OCI-LY1 (cell line): ENCODE measurements around the gene INO80E.

Experiments used
- H2AFZ ChIP-seq: fragments of 200-600 bp; sonication (generic), shearing (Covaris generic); 2 replicates; pipeline ENCODE4 v1.6.0; 2014; ENCODE audit warnings: antibody characterized with exemption, mild to moderate bottlenecking, low read length
- H3F3A ChIP-seq: fragments of 200-600 bp; sonication (generic), shearing (Covaris generic); 2 replicates; pipeline ENCODE4 v1.6.0; 2014; ENCODE audit warnings: mild to moderate bottlenecking, antibody characterized with exemption, low read length, moderate library complexity; ENCODE audit not compliant: insufficient read depth
- H3K27ac ChIP-seq: fragments of 200-600 bp; sonication (generic); 2 replicates; pipeline ENCODE4 v1.5.1; 2014; ENCODE audit warnings: low read length, mixed run types, mild to moderate bottlenecking, low read depth; ENCODE audit not compliant: poor library complexity, severe bottlenecking
- H3K27me3 ChIP-seq: fragments of 200-600 bp; sonication (generic); 2 replicates; pipeline ENCODE4 v1.6.0; 2014; ENCODE audit warnings: antibody characterized with exemption, mild to moderate bottlenecking, low read length, moderate library complexity; ENCODE audit not compliant: insufficient read depth
- H3K36me3 ChIP-seq: fragments of 200-600 bp; sonication (generic); 2 replicates; pipeline ENCODE4 v1.6.1; 2014; ENCODE audit warnings: mild to moderate bottlenecking, antibody characterized with exemption, low read length, moderate library complexity, mixed read lengths; ENCODE audit not compliant: insufficient read depth
- H3K4me1 ChIP-seq: fragments of 200-600 bp; sonication (generic); 2 replicates; pipeline ENCODE4 v1.5.1; 2014; ENCODE audit warnings: mild to moderate bottlenecking, low read length, moderate library complexity; ENCODE audit not compliant: insufficient read depth, severe bottlenecking
- H3K4me2 ChIP-seq: fragments of 200-600 bp; sonication (generic), shearing (Covaris generic); 2 replicates; pipeline ENCODE4 v1.6.1; 2014; ENCODE audit warnings: low read length
- H3K4me3 ChIP-seq: fragments of 200-600 bp; sonication (generic); 2 replicates; pipeline ENCODE4 v1.5.1; 2014; ENCODE audit warnings: low read length, low read depth, mild to moderate bottlenecking, mixed read lengths; ENCODE audit not compliant: poor library complexity, severe bottlenecking
- H3K79me2 ChIP-seq: fragments of 200-600 bp; shearing (Covaris generic); 2 replicates; pipeline ENCODE4 v1.6.1; 2016; ENCODE audit warnings: mixed run types, low read length, mixed read lengths; ENCODE audit not compliant: insufficient read depth
- H3K9ac ChIP-seq: fragments of 200-600 bp; sonication (generic), shearing (Covaris generic); 2 replicates; pipeline ENCODE4 v1.6.1; 2014; ENCODE audit warnings: mild to moderate bottlenecking, low read length, mixed read lengths
- H3K9me2 ChIP-seq: fragments of 200-600 bp; sonication (generic), shearing (Covaris generic); 2 replicates; pipeline ENCODE4 v1.6.1; 2014; ENCODE audit warnings: low read depth, mild to moderate bottlenecking, low read length, mixed read lengths
- H3K9me3 ChIP-seq: fragments of 200-600 bp; shearing (Covaris generic); 2 replicates; pipeline ENCODE4 v1.6.1; 2014; ENCODE audit warnings: low read length, mixed read lengths
- H4K20me1 ChIP-seq: fragments of 200-600 bp; sonication (generic), shearing (Covaris generic); 2 replicates; pipeline ENCODE4 v1.6.0; 2016; ENCODE audit warnings: mild to moderate bottlenecking, low read length; ENCODE audit not compliant: insufficient read depth
- CTCF ChIP-seq: fragments of 200-600 bp; sonication (generic), shearing (Covaris generic); IDR thresholded peaks from 2 replicates; pipeline ENCODE4 v1.5.1; 2017; ENCODE audit warnings: mild to moderate bottlenecking, antibody characterized with exemption, low read length, moderate library complexity, mixed read lengths
- EZH2 ChIP-seq: fragments of 200-600 bp; sonication (generic), shearing (Covaris generic); IDR thresholded peaks from 2 replicates; pipeline ENCODE4 v1.8.0; 2017; ENCODE audit warnings: borderline replicate concordance, mixed run types, mild to moderate bottlenecking, antibody characterized with exemption, low read length, moderate library complexity, mixed read lengths

The INO80E gene

DNA sequence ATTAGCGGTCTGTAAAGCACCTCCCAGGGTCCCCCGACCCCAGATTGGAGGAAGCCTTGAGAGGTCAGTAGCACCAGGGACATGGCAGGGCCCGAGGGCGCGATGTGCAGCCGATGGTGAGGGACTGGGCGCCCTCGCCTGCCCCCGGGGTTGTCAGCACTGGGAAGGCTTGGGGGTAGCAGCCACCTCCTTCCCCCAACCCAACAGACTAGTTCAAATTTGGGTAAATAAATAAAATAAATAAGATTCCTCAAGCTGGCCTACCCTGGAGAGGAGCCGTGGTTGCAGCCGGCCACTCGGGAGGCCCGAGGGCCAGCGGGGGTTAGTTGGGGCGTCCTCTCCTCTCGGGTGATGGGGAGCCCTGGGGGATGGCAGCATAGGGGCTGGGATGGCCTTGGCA, 28.4 kb downstream of the INO80E start:
- H3K9ac ChIP-seq, result no peak overlapping the region
- H3K27me3 ChIP-seq, result peaks cover 12% of the 10 kb centered on the region; the same call in 1 of the 2 replicates
- H3K9me3 ChIP-seq, result no peaks in the 10 kb centered on the region
- H3K27ac ChIP-seq, result no peak overlapping the region
- no peaks in the 10 kb centered on the region for H3K9me2 ChIP-seq
- H3K4me2 ChIP-seq, result no peak overlapping the region
- H3K36me3 ChIP-seq, result no peaks in the 10 kb centered on the region
- no peaks in the 10 kb centered on the region for H4K20me1 ChIP-seq
- TF ChIP-seq EZH2 (no peak), CTCF (no peak)
- no peak overlapping the region for H3K4me3 ChIP-seq
- H3K4me1 ChIP-seq, result peaks cover 5% of the 10 kb centered on the region
- no peak overlapping the region for H2AFZ ChIP-seq
- H3F3A ChIP-seq, result no peaks in the 10 kb centered on the region
- H3K79me2 ChIP-seq, result no peaks in the 10 kb centered on the region

DNA sequence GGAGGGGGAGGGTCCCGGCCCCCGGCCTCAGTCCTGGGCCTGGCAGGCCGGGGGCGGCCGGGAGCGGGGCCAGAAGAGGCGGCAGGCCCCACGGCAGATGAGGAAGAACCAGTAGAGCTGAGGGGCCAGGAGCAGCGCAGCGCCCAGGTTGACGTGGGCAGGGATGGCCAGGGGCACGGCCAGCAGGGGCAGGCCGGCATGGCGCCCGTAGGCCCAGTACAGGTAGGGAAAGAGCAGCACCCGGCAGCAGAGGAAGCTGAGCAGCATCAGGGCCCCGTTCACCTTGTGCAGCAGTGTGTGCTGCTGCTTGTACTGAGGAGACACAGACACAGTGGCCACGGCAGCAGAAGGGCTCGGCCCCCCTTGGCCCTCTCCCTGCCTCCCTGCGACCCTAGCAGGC, 29.1 kb downstream of the INO80E start:
- H3K27ac ChIP-seq, result no peak overlapping the region
- H3K36me3 ChIP-seq, result no peaks in the 10 kb centered on the region
- H3F3A ChIP-seq, result no peaks in the 10 kb centered on the region
- TF ChIP-seq CTCF (no peak), EZH2 (no peak)
- H3K9ac ChIP-seq, result no peak overlapping the region
- no peaks in the 10 kb centered on the region for H3K9me3 ChIP-seq
- no peak overlapping the region for H3K4me3 ChIP-seq
- H3K79me2 ChIP-seq, result no peaks in the 10 kb centered on the region
- peaks cover 5% of the 10 kb centered on the region for H3K4me1 ChIP-seq
- H3K27me3 ChIP-seq, result peaks cover 12% of the 10 kb centered on the region; the same call in 1 of the 2 replicates
- no peaks in the 10 kb centered on the region for H4K20me1 ChIP-seq
- H3K9me2 ChIP-seq, result no peaks in the 10 kb centered on the region
- H2AFZ ChIP-seq, result no peak overlapping the region
- H3K4me2 ChIP-seq, result no peak overlapping the region

DNA sequence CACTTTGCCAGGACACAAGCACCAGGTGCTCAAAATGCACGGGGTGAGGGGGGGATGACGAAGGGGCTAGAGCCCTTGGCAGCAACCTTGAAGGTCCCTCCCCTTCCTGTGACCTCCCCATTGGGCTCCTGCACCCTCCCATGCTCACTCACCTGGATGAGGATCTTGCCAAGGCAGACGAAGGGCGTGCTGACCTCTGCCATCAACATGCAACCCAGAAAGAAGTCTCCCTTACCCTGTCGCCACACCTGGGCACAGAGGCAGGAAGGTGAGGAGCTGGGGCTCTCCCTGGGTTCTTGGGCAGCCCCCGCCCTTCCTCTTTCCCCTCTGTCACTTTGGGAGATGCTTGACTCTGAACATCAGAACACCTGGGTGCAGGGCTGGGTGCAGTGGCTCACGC, 29.5 kb downstream of the INO80E start:
- Histone ChIP-seq H3K9me2 (no peaks in the 10 kb centered on the region), H3K4me1 (peaks cover 5% of the 10 kb centered on the region), H3K9ac (no peak overlapping the region), H3K36me3 (no peaks in the 10 kb centered on the region), H3K4me3 (no peak overlapping the region), H3K9me3 (no peaks in the 10 kb centered on the region), H3K79me2 (no peaks in the 10 kb centered on the region), H2AFZ (no peak overlapping the region), H3K27ac (no peak overlapping the region), H3F3A (no peaks in the 10 kb centered on the region), H4K20me1 (no peaks in the 10 kb centered on the region), H3K27me3 (peaks cover 12% of the 10 kb centered on the region; the same call in 1 of the 2 replicates), H3K4me2 (no peak overlapping the region)
- TF ChIP-seq EZH2, result no peak
- TF ChIP-seq CTCF, result no peak
